PFSK-1 (cell line): ENCODE data around the gene HSPG2.

Experiments used
- POLR2AphosphoS5 ChIP-seq: IDR thresholded peaks from 2 replicates; pipeline ENCODE4 v1.6.1; 2012; ENCODE audit warnings: low read depth, mild to moderate bottlenecking, control low read depth, low read length, moderate library complexity
- SIN3A ChIP-seq: IDR thresholded peaks from 2 replicates; pipeline ENCODE4 v1.6.1; 2012; ENCODE audit warnings: mild to moderate bottlenecking, low read length, moderate library complexity, borderline replicate concordance; ENCODE audit not compliant: insufficient read depth

DNA sequence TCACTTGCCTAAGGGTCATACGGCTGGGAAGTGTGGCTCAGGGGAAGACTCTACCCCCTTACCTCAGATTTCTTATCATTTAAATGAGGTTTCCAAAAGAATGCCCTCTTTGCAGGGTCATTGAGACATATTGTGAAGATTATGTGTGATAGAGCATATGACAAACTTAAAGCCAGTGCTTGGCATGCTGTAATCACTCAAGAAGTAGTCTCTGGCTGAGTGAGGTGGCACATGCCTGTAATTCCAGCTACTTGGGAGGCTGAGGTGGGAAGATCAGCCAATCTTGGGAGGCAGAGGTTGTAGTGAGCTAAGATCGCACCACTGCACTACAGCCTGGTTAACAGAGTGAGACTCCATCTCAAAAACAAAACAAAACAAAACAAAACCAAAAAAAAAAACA, 132.6 kb downstream of the HSPG2 start:
- TF ChIP-seq POLR2AphosphoS5 (no peak), SIN3A (no peak)
